LNCaP clone FGC (cell line): ENCODE measurements around the gene STYK1.

ENCODE experiments used
- DNase-seq: peaks from one replicate; pipeline ENCODE4 v3.0.0-alpha.2; 2011; ENCODE audit warnings: low read depth
- H3K4me3 ChIP-seq: 2 replicates; pipeline ENCODE4 v1.5.1; 2011; ENCODE audit warnings: mild to moderate bottlenecking, low read depth, low read length, control low read depth
- CTCF ChIP-seq: IDR thresholded peaks from 2 replicates; pipeline ENCODE4 v1.5.1; 2012; ENCODE audit warnings: mild to moderate bottlenecking; ENCODE audit not compliant: control insufficient read depth, insufficient read depth; ENCODE audit errors: extremely low read depth

STYK1 gene

DNA sequence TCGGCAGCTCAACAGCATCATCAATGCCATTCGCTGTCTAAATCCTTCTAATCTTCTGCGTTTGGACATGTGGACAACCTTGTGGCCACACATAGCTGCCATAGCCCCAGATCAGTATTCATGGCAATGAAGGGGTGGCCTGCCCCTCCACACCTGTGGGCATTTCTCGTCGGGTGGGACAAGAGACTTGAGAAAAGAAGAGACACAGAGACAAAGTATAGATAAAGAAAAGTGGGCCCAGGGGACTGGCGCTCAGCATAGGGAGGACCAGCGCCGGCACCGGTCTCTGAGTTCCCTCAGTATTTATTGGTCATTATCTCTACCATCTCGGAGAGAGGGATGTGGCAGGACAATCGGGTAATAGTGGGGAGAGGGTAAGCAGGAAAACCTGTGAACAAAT, 102.7 kb downstream of the STYK1 start:
- DNase-seq: no peak
- no peak for TF ChIP-seq CTCF
- H3K4me3 ChIP-seq: no peak overlapping the region
